GM06990 (cell line): ENCODE data around the gene OTUB2.

Experiments used
- DNase-seq: peaks from one replicate; pipeline ENCODE4 v3.0.0-alpha.2; 2011; ENCODE audit not compliant: insufficient read length; ENCODE audit errors: extremely low read depth
- H3K27me3 ChIP-seq: replicated peaks from 2 replicates; pipeline ENCODE4 v1.6.0; 2011; ENCODE audit warnings: low read length; ENCODE audit not compliant: control insufficient read depth, insufficient read depth
- H3K36me3 ChIP-seq: 2 replicates; pipeline ENCODE4 v1.5.1; 2011; ENCODE audit warnings: low read length; ENCODE audit not compliant: control insufficient read depth, insufficient read depth
- H3K4me3 ChIP-seq: replicated peaks from 2 replicates; pipeline ENCODE4 v1.5.1; 2011; ENCODE audit warnings: low read depth, mild to moderate bottlenecking, control low read depth, low read length
- TF ChIP-seq, protein P1 (sequence below): IDR thresholded peaks from 2 replicates; pipeline ENCODE4 v1.5.1; 2011; ENCODE audit warnings: low read length, control low read depth, mild to moderate bottlenecking, inconsistent platforms; ENCODE audit not compliant: insufficient read depth, poor library complexity, severe bottlenecking

The OTUB2 gene

DNA sequence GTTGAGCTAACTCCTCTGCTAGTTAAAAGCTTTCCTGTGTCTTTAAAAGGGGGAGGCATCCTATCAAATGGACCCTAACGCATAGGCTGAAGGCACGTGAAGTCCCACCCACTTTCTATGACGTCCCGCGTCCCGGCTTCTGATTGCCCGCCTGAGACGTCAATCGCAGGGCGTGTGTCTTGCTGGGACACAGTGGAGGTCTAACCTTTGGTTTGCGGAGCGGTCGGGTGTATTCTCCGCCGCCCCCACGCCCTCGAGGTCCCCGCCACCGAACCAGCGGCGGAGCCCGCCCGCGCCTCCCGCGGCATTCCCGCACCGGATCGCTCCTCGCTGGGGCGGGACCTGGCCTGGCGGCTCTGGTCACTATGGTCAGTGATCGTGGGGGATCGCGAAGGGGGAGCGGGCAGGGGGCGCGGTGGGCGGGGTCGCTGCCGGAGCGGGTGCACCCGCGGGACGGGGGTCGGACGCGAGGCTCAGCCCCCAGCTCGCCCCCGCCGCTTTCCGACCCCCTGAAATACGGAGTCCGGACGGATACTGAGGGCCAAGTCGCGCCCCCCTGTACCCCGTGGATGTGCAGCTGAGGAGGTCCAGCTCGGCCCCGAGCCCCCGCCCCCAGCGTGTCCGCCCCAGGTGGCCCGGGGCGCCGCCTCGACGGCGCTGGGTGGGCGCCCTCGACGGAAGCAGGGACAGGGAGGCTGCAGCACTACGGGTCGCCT, at the start of gene OTUB2:
TSS of gene OTUB2 (plus strand) at position 168 of the 716 bp plus-strand sequence. CDS start at position 366, 198 bp downstream.
- Histone ChIP-seq H3K27me3 (no peaks in the 10 kb centered on the region), H3K4me3 (peak within 1 kb of the TSS; percentile 68), H3K36me3 (no peaks in the 10 kb centered on the region)
- DNase-seq: peak; percentile 98
- TF ChIP-seq, protein P1, sequence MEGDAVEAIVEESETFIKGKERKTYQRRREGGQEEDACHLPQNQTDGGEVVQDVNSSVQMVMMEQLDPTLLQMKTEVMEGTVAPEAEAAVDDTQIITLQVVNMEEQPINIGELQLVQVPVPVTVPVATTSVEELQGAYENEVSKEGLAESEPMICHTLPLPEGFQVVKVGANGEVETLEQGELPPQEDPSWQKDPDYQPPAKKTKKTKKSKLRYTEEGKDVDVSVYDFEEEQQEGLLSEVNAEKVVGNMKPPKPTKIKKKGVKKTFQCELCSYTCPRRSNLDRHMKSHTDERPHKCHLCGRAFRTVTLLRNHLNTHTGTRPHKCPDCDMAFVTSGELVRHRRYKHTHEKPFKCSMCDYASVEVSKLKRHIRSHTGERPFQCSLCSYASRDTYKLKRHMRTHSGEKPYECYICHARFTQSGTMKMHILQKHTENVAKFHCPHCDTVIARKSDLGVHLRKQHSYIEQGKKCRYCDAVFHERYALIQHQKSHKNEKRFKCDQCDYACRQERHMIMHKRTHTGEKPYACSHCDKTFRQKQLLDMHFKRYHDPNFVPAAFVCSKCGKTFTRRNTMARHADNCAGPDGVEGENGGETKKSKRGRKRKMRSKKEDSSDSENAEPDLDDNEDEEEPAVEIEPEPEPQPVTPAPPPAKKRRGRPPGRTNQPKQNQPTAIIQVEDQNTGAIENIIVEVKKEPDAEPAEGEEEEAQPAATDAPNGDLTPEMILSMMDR: no peak

DNA sequence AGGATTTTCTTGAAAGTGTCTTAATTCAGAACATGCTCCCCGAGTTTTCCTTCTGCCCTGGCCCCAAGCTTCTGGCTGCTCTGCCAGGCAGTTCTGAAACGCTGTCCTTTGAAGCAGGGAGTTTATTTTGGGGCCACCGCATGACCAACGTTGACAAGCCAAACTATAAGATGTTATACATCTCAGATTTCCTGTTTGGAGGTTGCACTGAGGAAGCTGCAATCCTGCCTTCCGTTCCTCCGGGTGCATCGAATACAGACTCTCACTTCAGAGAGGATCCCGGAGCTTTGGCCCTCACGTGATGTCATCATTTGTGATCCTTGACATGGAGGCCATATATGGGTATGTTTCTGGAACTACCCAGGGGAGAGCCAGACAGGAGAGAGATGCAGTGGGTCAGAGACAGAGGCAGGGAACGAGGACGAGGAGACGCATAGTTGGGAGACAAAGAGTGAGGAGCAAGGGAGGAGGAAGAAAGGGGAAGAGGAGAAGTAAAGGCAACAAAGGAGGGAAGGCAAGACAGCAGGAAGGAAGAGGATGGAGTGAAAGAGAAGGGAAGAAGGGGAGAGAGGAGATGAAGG, 49.6 kb upstream of the OTUB2 start, which contains the start of gene ASB2:
TSS of gene ASB2 (minus strand) at position 94 of the 581 bp plus-strand sequence. CDS start 12,031 bp downstream, outside the sequence.
- peak within 1 kb of the TSS; percentile 36 for H3K4me3 ChIP-seq
- no peaks in the 10 kb centered on the region for H3K27me3 ChIP-seq
- TF ChIP-seq, protein P1: no peak
- H3K36me3 ChIP-seq: no peaks in the 10 kb centered on the region
- no peak for DNase-seq

DNA sequence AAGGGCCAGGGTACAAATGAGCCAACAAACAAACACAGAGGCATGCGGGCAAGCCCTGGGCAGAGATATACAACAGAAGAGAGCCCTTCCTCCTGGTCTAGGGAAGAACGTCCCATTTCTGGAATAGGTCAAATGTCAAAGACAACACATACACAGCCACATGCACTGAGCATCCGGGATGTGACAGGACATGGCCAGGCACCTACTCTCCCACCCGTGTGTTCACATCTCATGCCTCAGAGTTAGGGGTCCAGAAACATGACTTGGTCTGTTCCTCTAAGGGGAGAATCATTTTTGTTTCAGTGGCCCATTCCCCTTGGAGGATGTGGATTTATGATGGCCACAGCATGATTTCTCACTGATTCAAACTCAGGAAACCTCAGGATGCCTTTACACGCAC, 49.0 kb upstream of the OTUB2 start:
- Histone ChIP-seq H3K4me3 (no peak overlapping the region), H3K36me3 (no peaks in the 10 kb centered on the region), H3K27me3 (no peaks in the 10 kb centered on the region)
- TF ChIP-seq, protein P1: no peak
- no peak for DNase-seq

DNA sequence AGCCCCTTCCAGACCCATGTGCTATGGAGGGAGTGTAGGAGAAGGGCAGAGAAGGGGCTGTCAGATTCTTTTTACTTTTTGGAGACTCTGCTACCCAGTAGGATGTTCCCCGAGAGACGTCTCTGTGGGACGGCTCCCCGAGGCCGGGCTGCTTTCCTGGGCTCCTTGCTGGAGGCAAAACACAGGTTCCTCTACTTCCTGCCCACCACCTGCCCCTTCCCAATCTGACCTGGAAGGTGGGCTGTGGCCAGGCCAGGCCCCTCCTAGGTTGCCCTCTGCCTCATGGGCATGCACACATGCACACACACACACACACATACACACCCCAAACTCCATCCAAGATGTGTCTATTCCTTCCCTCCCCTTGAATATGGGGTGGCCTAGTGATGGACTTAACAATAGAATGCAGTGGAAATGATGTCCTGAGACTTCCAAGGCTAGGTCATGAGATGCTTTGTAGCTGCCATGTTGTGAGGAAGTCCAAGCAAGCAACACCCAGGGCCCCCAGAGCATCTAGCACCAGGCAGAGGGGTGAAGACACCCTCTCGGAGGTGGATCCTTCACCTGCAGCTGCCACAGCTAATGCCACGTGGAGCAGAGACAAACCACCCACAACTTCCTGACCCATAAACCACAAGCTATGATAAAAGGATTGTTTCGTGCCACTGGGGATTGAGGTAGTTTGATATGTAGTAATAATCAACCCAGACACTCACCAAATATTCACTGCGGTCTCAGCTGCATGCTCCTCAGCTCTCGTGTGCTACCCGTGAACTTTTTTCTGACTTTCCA, 48.2 kb upstream of the OTUB2 start:
- TF ChIP-seq, protein P1: no peak
- Histone ChIP-seq H3K36me3 (no peaks in the 10 kb centered on the region), H3K4me3 (no peak overlapping the region), H3K27me3 (no peaks in the 10 kb centered on the region)
- DNase-seq: peak; percentile 77

DNA sequence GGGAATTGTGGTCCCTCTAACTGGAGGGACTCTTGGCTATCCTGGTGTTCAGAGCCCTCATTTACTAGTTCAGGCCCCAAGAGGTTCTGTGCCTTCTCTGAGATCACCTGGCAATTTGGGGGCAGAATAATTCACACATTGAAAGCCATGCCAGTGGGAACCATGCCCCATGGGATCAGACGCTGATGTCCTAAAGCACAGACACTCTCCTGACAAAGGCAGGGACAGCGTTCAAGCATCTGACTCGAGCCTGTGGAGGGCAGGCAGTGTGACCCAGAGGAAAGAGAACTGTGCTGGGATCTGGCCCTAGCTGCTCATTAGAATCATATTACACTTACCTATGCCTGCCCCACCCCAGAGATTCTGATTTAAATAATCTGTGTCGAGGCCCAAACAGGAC, 47.4 kb upstream of the OTUB2 start:
- H3K4me3 ChIP-seq: no peak overlapping the region
- no peaks in the 10 kb centered on the region for H3K36me3 ChIP-seq
- no peaks in the 10 kb centered on the region for H3K27me3 ChIP-seq
- DNase-seq: no peak
- TF ChIP-seq, protein P1: no peak
